Effector CD8-positive, alpha-beta T cell (primary cell): ENCODE measurements around the gene MCM9.
A peak's percentile ranks its signal among the peaks of the same experiment; 100 is the strongest.

Experiments
- DNase-seq: peaks from one replicate; lab custom pipeline; 2025; lab: John Stamatoyannopoulos, UW

MCM9 gene

GRCh38 chr6:118865100-118865391 is 69.9 kb downstream of the MCM9 start:
- DNase-seq = no peak

- no peak for DNase-seq
Measured at GRCh38 chr6:118864341-118865099, 70.4 kb downstream of the MCM9 start.

- DNase-seq = no peak
Measured at GRCh38 chr6:118862443-118862842, 72.5 kb downstream of the MCM9 start.

- no peak for DNase-seq
Measured at GRCh38 chr6:118860880-118861279, 74.1 kb downstream of the MCM9 start.

GRCh38 chr6:118860363-118860762 is 74.6 kb downstream of the MCM9 start:
- DNase-seq = no peak

GRCh38 chr6:118859517-118860064 is 75.4 kb downstream of the MCM9 start:
- no peak for DNase-seq

GRCh38 chr6:118856301-118856700 is 78.7 kb downstream of the MCM9 start:
- no peak for DNase-seq

- no peak for DNase-seq
Measured at GRCh38 chr6:118853408-118853807, 81.6 kb downstream of the MCM9 start.

GRCh38 chr6:118844915-118845314 is 90.0 kb downstream of the MCM9 start:
- DNase-seq = no peak

GRCh38 chr6:118843685-118844390 is 91.1 kb downstream of the MCM9 start:
- DNase-seq = no peak

- DNase-seq = no peak
Measured at GRCh38 chr6:118830691-118831090, 104.3 kb downstream of the MCM9 start.

- no peak for DNase-seq
Measured at GRCh38 chr6:118829817-118830478, 105.0 kb downstream of the MCM9 start.

GRCh38 chr6:118826096-118826495 is 108.9 kb downstream of the MCM9 start:
- no peak for DNase-seq

- DNase-seq = no peak
Measured at GRCh38 chr6:118825661-118826060, 109.3 kb downstream of the MCM9 start.

- no peak for DNase-seq
Measured at GRCh38 chr6:118815495-118815894, 119.5 kb downstream of the MCM9 start.

- no peak for DNase-seq
Measured at GRCh38 chr6:118813775-118814174, 121.2 kb downstream of the MCM9 start.

- no peak for DNase-seq
Measured at GRCh38 chr6:118812970-118813369, 122.0 kb downstream of the MCM9 start.

- DNase-seq = peak; percentile 4
Measured at GRCh38 chr6:118810420-118811027, 124.4 kb downstream of the MCM9 start.

- no peak for DNase-seq
Measured at GRCh38 chr6:118808793-118809638, 125.9 kb downstream of the MCM9 start.

GRCh38 chr6:118804091-118804490 is 130.9 kb downstream of the MCM9 start:
- DNase-seq = no peak

GRCh38 chr6:118801257-118801656 is 133.7 kb downstream of the MCM9 start:
- no peak for DNase-seq
